Measurements from ENCODE around the gene MX1. TPM values are rescaled to one million over a fixed set of nuclear protein-coding genes. Genes with fewer than 3 reads are reported as not detected.
A peak's percentile ranks its signal among the peaks of the same experiment; 100 is the strongest.

Gene MX1
- polyA plus RNA-seq, 3 donors: 42.7 to 73.3 (median 60.5) TPM

DNA sequence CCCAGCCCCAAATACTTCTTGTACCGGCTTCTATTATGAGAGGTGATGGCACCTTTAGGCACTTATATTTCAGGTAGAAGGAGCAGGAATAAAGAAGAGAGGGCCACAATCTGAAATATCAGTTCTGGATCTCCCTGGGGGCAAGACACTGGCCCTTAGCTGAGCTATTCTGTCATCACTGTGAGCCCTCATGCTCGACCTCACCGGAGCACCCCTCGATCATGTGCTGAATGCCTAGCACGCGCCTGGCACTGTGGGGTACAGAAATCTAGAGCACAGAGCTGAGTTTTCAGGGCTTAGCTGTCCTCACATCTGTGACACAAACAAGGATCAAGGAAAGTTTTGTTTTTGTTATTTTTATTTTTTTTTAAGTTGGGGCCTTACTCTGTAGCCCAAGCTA lies 7.6 kb upstream of the MX1 start:
- WGBS (ENCODE audit: insufficient coverage): 98% methylated on average over 6 of the region's 6 CpGs
- H3K27me3 ChIP-seq (ENCODE audit: control insufficient read depth in 2 of 2, insufficient read depth in 2 of 2, low read length in 2 of 2): no peaks in the 10 kb centered on the region
- H3K9me3 ChIP-seq (replicated peaks in 1 of 2; ENCODE audit: control insufficient read depth in 1 of 2, insufficient read depth in 1 of 2, low read length in 2 of 2): no peaks in the 10 kb centered on the region
- Mint-ChIP-seq H3K36me3 (peaks cover 3 to 7% of the 10 kb centered on the region in 2 donors), H3K4me1 (peaks cover 46% of the 10 kb centered on the region), H3K4me3 (peak overlapping the region in 1 of 2 donors; percentile 20), H3K27me3 (ENCODE audit: low read depth in 3 of 3) (peaks cover 1 to 5% (median 2%) of the 10 kb centered on the region in 3 donors), H3K9me3 (peaks cover 0 to 13% (median 4%) of the 10 kb centered on the region in 7 donors), H3K27ac (peak overlapping the region in 4 of 7 donors; percentile 54 to 90 (median 74))
- TF ChIP-seq, protein P1, sequence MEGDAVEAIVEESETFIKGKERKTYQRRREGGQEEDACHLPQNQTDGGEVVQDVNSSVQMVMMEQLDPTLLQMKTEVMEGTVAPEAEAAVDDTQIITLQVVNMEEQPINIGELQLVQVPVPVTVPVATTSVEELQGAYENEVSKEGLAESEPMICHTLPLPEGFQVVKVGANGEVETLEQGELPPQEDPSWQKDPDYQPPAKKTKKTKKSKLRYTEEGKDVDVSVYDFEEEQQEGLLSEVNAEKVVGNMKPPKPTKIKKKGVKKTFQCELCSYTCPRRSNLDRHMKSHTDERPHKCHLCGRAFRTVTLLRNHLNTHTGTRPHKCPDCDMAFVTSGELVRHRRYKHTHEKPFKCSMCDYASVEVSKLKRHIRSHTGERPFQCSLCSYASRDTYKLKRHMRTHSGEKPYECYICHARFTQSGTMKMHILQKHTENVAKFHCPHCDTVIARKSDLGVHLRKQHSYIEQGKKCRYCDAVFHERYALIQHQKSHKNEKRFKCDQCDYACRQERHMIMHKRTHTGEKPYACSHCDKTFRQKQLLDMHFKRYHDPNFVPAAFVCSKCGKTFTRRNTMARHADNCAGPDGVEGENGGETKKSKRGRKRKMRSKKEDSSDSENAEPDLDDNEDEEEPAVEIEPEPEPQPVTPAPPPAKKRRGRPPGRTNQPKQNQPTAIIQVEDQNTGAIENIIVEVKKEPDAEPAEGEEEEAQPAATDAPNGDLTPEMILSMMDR (IDR thresholded peaks at IDR 0.05): no peak
- no peak overlapping the region for H3K4me3 ChIP-seq (replicated peaks in 1 of 3; ENCODE audit: low read depth in 2 of 3, low read length in 3 of 3)
- peaks cover 29 to 36% of the 10 kb centered on the region in 2 donors for H3K4me1 ChIP-seq (ENCODE audit: control insufficient read depth in 1 of 2, insufficient read depth in 2 of 2, low read length in 2 of 2)
- no peak overlapping the region for H3K9ac ChIP-seq (ENCODE audit: insufficient read depth, low read length, poor library complexity, severe bottlenecking)
- no peak overlapping the region for H3K27ac ChIP-seq (ENCODE audit: low read depth in 1 of 2, low read length in 2 of 2)
- DNase-seq: no peak
- intact Hi-C loops (cut with micrococcal nuclease): no loop called here
- H3K36me3 ChIP-seq (replicated peaks in 1 of 2; ENCODE audit: control insufficient read depth in 1 of 2, insufficient read depth in 2 of 2, low read length in 2 of 2): no peaks in the 10 kb centered on the region
- H2AFZ ChIP-seq (ENCODE audit: insufficient read depth, low read depth, low read length, poor library complexity, severe bottlenecking): no peak overlapping the region
- no peaks in the 10 kb centered on the region for H3K79me2 ChIP-seq (ENCODE audit: insufficient read depth, low read length)
- no peak overlapping the region for H3K4me2 ChIP-seq (replicated peaks; ENCODE audit: extremely low read depth, low read length, poor library complexity, severe bottlenecking)
- H4K20me1 ChIP-seq (ENCODE audit: insufficient read depth, low read length): no peaks in the 10 kb centered on the region

DNA sequence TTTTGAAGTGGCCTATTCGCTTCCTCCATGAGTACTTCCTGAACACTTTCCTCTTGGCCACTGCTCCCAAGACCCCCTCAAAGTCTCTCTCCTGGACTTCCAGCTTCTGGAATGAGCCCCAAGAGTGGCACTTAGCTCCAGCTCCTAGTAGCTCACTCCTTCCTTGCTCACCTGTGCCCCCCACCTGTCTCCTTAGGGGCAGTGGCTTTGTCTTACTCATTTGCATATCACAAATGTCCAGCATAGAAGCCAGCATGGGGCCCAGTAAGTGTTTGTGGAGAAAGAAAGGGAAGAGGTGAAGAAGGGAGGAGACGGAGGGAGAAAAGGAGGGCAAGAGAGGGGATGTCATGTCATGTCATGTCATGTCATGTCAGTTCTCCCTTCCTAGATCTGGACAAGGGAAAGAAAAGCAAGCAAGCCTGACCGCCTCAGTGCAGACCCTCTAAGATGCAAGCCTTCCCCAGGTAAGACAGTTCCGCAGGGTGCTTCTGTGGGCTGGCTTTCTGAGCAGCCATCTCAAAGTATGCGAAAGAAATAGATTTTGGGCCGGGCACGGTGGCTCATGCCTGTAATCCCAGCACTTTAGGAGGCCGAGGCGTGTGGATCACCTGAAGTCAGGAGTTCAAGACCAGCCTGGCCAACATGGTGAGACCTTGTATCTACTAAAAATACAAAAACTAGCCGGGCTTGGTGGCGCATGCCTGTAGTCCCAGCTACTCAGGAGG lies 6.9 kb upstream of the MX1 start:
- peak overlapping the region; percentile 77 to 94 (median 90) for H3K27ac Mint-ChIP-seq
- peak overlapping the region in 1 of 2 donors; percentile 42 for H3K4me3 Mint-ChIP-seq
- H3K4me2 ChIP-seq (replicated peaks; ENCODE audit: extremely low read depth, low read length, poor library complexity, severe bottlenecking): peak overlapping the region; percentile 77
- H3K9me3 Mint-ChIP-seq: peaks cover 0 to 6% (median 4%) of the 10 kb centered on the region in 7 donors
- peaks cover 3 to 7% of the 10 kb centered on the region in 2 donors for H3K36me3 Mint-ChIP-seq
- intact Hi-C loops (cut with micrococcal nuclease): no loop called here
- DNase-seq: no peak
- no peaks in the 10 kb centered on the region for H3K27me3 ChIP-seq (ENCODE audit: control insufficient read depth in 2 of 2, insufficient read depth in 2 of 2, low read length in 2 of 2)
- peak overlapping the region in 1 of 3 experiments; percentile 75 for H3K4me3 ChIP-seq (replicated peaks in 1 of 3; ENCODE audit: low read depth in 2 of 3, low read length in 3 of 3)
- 99% methylated on average over 9 of the region's 11 CpGs for WGBS (ENCODE audit: insufficient coverage)
- TF ChIP-seq, protein P1 (IDR thresholded peaks at IDR 0.05): no peak
- H3K4me1 Mint-ChIP-seq: peaks cover 53% of the 10 kb centered on the region
- no peaks in the 10 kb centered on the region for H3K79me2 ChIP-seq (ENCODE audit: insufficient read depth, low read length)
- H4K20me1 ChIP-seq (ENCODE audit: insufficient read depth, low read length): no peaks in the 10 kb centered on the region
- no peak overlapping the region for H2AFZ ChIP-seq (ENCODE audit: insufficient read depth, low read depth, low read length, poor library complexity, severe bottlenecking)
- no peaks in the 10 kb centered on the region for H3K36me3 ChIP-seq (replicated peaks in 1 of 2; ENCODE audit: control insufficient read depth in 1 of 2, insufficient read depth in 2 of 2, low read length in 2 of 2)
- H3K27me3 Mint-ChIP-seq (ENCODE audit: low read depth in 3 of 3): peaks cover 0 to 5% (median 1%) of the 10 kb centered on the region in 3 donors
- H3K27ac ChIP-seq (ENCODE audit: low read depth in 1 of 2, low read length in 2 of 2): peak overlapping the region; percentile 4 to 86
- peaks cover 37 to 43% of the 10 kb centered on the region in 2 donors for H3K4me1 ChIP-seq (ENCODE audit: control insufficient read depth in 1 of 2, insufficient read depth in 2 of 2, low read length in 2 of 2)
- H3K9ac ChIP-seq (ENCODE audit: insufficient read depth, low read length, poor library complexity, severe bottlenecking): no peak overlapping the region
- no peaks in the 10 kb centered on the region for H3K9me3 ChIP-seq (replicated peaks in 1 of 2; ENCODE audit: control insufficient read depth in 1 of 2, insufficient read depth in 1 of 2, low read length in 2 of 2)
